Thyroid gland (tissue), 4 donors: ENCODE data around the gene TP73. TPM values are rescaled to one million over a fixed set of nuclear protein-coding genes. Genes with fewer than 3 reads are reported as not detected.

Experiments
- DNase-seq, 2 donors: peaks; one replicate each; pipeline ENCODE4 v3.0.0-alpha.2; 2019
- H3K27ac ChIP-seq, 3 donors: fragments of 200-600 bp; sonication (generic); 1 replicate in 2 of 3; 2 replicates in 1 of 3; pipeline ENCODE4 v1.5.1; 2016 to 2019; ENCODE audit warnings: mild to moderate bottlenecking in 1 of 3, moderate library complexity in 1 of 3
- H3K27me3 ChIP-seq: fragments of 200-600 bp; sonication (generic); one replicate; pipeline ENCODE4 v1.5.1; 2019
- H3K36me3 ChIP-seq, 2 donors: fragments of 200-600 bp; sonication (generic); one replicate each; pipeline ENCODE4 v1.5.1; 2016 to 2019
- H3K4me1 ChIP-seq, 2 donors: fragments of 200-600 bp; sonication (generic); one replicate each; pipeline ENCODE4 v1.5.1; 2017 to 2019
- H3K4me3 ChIP-seq, 3 donors: fragments of 200-600 bp; sonication (generic); replicated peaks in 1 of 3; 1 replicate in 2 of 3; 2 replicates in 1 of 3; pipeline ENCODE4 v1.5.1; 2016; ENCODE audit warnings: mild to moderate bottlenecking in 1 of 3
- H3K9me3 ChIP-seq: fragments of 200-600 bp; sonication (generic); one replicate; pipeline ENCODE4 v1.5.1; 2017
- POLR2A ChIP-seq, 2 donors: fragments of 450-650 bp; IDR thresholded peaks; one replicate each; pipeline ENCODE4 v1.6.1; 2017; ENCODE audit warnings: antibody characterized with exemption in 2 of 2, mild to moderate bottlenecking in 2 of 2, moderate library complexity in 1 of 2
- WGBS, 2 donors: methylation state at CpG; one replicate each; pipeline ENCODE4 v1.1.5; 2017; 5-methylcytosine and 5-hydroxymethylcytosine counted together
- intact Hi-C: fragments of 100-400 bp; cut with DNase I; formaldehyde crosslinking; loops from one replicate; pipeline ENCODE4 v1.15.1; 2023
- total RNA-seq, 4 donors: library from RNA; depleted of rRNA; stranded (reverse); fragments of >200 nt; gene quantifications; one replicate each; pipeline ENCODE4 v1.2.3, GENCODE V29; 2016
- TF ChIP-seq, protein P1 (sequence below), 6 experiments: fragments of 200-600 bp in 3 of 6; fragments of 450-650 bp in 3 of 6; sonication (generic) in 3 of 6; IDR thresholded peaks; one replicate each; pipeline ENCODE4 v1.5.1; 2016 to 2019; ENCODE audit warnings: antibody characterized with exemption in 6 of 6, mild to moderate bottlenecking in 2 of 6, inconsistent platforms in 1 of 6, moderate library complexity in 1 of 6

TP73 gene
- total RNA-seq, 4 donors from 2014 or later: 0.33 to 0.49 TPM; not detected in 2

DNA sequence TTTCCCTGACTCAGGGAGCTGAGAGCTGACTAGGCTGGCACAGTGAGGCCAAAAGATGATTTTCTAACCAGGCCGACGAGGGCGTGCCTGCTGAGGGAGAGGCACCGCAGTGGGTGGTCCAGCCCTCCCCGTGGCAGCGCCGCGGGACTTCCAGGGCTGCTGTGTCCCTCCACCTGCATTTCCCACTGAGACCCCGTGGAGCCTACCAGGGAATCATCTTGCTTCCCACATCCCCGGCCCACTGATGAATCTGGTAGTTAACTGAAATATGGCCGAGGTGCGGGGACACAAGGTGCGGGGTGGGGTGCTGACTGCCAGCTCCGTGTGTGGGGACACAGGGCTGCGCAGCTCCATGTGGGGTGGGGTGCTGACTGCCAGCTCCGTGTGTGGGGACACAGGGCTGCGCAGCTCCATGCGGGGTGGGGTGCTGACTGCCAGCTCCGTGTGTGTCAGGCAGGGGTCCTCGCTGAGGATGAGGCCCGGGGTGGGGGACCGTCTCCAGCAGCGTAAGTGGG, 12.9 kb upstream of the TP73 start:
- 96 to 97% methylated on average over 16 to 18 of the region's 23 CpGs for WGBS, 2 donors
- Histone ChIP-seq H3K27ac (no peak overlapping the region), H3K9me3 (no peaks in the 10 kb centered on the region), H3K4me3 (no peak overlapping the region), H3K36me3 (peaks cover 29 to 31% of the 10 kb centered on the region in 2 donors), H3K4me1 (no peaks in the 10 kb centered on the region), H3K27me3 (no peaks in the 10 kb centered on the region)
- intact Hi-C loops: no loop called here
- no peak for DNase-seq
- TF ChIP-seq POLR2A (IDR thresholded peaks at IDR 0.05): no peak
- TF ChIP-seq, protein P1, sequence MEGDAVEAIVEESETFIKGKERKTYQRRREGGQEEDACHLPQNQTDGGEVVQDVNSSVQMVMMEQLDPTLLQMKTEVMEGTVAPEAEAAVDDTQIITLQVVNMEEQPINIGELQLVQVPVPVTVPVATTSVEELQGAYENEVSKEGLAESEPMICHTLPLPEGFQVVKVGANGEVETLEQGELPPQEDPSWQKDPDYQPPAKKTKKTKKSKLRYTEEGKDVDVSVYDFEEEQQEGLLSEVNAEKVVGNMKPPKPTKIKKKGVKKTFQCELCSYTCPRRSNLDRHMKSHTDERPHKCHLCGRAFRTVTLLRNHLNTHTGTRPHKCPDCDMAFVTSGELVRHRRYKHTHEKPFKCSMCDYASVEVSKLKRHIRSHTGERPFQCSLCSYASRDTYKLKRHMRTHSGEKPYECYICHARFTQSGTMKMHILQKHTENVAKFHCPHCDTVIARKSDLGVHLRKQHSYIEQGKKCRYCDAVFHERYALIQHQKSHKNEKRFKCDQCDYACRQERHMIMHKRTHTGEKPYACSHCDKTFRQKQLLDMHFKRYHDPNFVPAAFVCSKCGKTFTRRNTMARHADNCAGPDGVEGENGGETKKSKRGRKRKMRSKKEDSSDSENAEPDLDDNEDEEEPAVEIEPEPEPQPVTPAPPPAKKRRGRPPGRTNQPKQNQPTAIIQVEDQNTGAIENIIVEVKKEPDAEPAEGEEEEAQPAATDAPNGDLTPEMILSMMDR (IDR thresholded peaks at IDR 0.05): no peak

DNA sequence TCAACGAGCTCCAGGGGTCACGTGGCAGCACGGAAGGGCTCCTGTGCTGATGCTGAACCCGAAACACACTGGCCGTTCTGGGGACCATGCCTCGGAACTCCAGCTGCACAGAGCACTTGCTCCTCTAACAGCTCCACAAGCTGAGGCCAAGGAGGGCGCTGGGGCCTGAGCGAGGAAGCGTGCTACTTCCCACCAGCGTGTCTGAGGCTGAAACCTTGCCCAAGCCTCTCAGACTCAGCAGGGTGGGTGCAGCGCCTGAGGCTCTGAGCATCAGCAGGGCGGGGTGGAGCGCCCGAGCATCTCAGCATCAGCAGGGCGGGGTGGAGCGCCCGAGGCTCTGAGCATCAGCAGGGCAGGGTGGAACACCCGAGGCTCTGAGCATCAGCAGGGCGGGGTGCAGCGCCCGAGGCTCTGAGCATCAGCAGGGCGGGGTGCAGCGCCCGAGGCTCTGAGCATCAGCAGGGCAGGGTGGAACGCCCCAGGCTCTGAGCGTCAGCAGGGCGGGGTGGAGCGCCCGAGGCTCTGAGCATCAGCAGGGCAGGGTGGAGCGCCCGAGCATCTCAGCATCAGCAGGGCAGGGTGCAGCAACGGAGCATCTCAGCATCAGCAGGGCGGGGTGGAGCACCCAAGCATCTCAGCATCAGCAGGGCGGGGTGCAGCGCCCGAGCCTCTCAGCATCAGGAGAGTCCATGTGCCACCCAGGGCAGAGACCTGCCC, 12.0 kb upstream of the TP73 start:
- Histone ChIP-seq H3K27me3 (no peaks in the 10 kb centered on the region), H3K36me3 (peaks cover 21 to 23% of the 10 kb centered on the region in 2 donors), H3K4me3 (no peak overlapping the region), H3K27ac (no peak overlapping the region), H3K4me1 (no peaks in the 10 kb centered on the region), H3K9me3 (no peaks in the 10 kb centered on the region)
- TF ChIP-seq, protein P1 (IDR thresholded peaks at IDR 0.05): no peak
- TF ChIP-seq POLR2A (IDR thresholded peaks at IDR 0.05): no peak
- 89% methylated on average over 21 to 31 of the region's 36 CpGs for WGBS, 2 donors
- no peak for DNase-seq
- intact Hi-C loops: loop anchor here (10.0 kb wide), 1 partner anchor 155 kb away; the partner anchor contains the start of gene LRRC47

DNA sequence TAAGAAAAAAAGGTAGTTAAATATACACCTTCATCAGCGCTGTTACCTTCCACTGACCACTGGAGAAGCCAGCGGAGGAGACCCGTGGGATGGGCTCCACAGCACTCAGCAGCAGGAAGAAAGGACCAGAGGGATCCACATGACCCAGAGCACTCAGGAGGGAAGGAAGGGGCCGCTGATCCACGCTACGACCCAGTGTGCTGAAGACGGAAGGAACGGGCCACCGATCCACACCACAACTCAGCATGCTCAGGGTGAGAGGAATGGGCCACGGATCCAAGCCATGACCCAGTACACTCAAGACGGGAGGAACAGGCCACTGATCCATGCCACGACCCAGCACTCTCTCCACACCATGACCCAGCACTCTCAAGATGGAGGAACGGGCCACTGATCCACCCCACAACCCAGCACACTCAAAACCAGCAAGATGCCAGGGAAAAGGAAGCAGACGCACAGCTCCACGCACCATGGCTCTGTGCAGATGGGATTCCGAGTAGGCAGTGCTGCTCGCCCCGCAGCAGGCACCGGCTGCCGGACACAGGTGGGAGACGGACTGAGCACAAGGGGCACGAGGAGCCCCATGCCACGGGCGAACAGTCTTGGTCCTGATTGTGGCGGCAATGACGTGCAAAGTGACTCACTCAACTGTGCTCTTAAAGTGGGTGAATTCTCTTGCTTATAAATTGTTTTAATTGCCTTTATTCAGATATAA, 11.1 kb upstream of the TP73 start:
- TF ChIP-seq POLR2A (IDR thresholded peaks at IDR 0.05): no peak
- TF ChIP-seq, protein P1 (IDR thresholded peaks at IDR 0.05): no peak
- H3K4me1 ChIP-seq: no peaks in the 10 kb centered on the region
- no peaks in the 10 kb centered on the region for H3K27me3 ChIP-seq
- no peak for DNase-seq
- intact Hi-C loops: loop anchor here (10.0 kb wide), 1 partner anchor 154 kb away; the partner anchor contains the start of gene LRRC47
- no peak overlapping the region for H3K27ac ChIP-seq
- peaks cover 17 to 21% of the 10 kb centered on the region in 2 donors for H3K36me3 ChIP-seq
- WGBS, 2 donors: 92 to 93% methylated on average over 25 to 26 of the region's 26 CpGs
- H3K4me3 ChIP-seq: no peak overlapping the region
- no peaks in the 10 kb centered on the region for H3K9me3 ChIP-seq

DNA sequence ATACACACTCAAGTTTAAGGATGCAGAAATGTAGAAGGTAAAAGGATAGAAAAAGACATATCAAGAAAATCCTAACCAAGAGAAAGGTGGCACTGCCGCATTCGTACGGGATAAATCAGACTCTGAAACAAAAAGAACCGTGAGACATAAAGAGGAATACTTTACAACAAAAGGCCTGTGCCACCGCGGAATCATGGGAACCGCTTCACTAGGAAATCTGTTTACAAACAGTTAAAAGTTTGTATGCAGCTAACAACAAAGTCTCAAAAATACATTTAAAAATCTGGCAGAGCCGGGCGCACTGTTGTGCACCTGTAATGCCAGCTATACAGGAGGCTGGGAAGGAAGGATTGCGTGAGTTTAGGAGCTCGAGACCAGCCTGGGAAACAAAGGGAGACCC, 10.5 kb upstream of the TP73 start:
- TF ChIP-seq, protein P1 (IDR thresholded peaks at IDR 0.05): no peak
- no peak for TF ChIP-seq POLR2A (IDR thresholded peaks at IDR 0.05)
- 95 to 97% methylated on average over 11 of the region's 11 CpGs for WGBS, 2 donors
- intact Hi-C loops: loop anchor here (10.0 kb wide), 1 partner anchor 153 kb away; the partner anchor contains the start of gene LRRC47
- H3K9me3 ChIP-seq: no peaks in the 10 kb centered on the region
- H3K36me3 ChIP-seq: peaks cover 15 to 22% of the 10 kb centered on the region in 2 donors
- no peaks in the 10 kb centered on the region for H3K27me3 ChIP-seq
- H3K27ac ChIP-seq: no peak overlapping the region
- DNase-seq: no peak
- no peaks in the 10 kb centered on the region for H3K4me1 ChIP-seq
- H3K4me3 ChIP-seq: no peak overlapping the region
